Calu3 (cell line): ENCODE results near the gene NNT. TPM values are rescaled to one million over a fixed set of nuclear protein-coding genes. Genes with fewer than 3 reads are reported as not detected.

Experiments used
- BruUV-seq: library from RNA; stranded (reverse); fragments of 400-500 nt; replicated peaks from 2 replicates; lab custom pipeline; 2021; lab: Mats Ljungman, UMichigan
- CTCF ChIA-PET: fragments of 300-600 bp; sonication (Branson Sonifier 250); formaldehyde crosslinking; loops from one replicate; lab custom pipeline; 2022; ENCODE audit warnings: antibody characterized with exemption; lab: Charles Lee
- DNase-seq: peaks from one replicate; pipeline ENCODE4 v3.0.0; 2022
- H3K27ac Mint-ChIP-seq: one replicate; pipeline ENCODE4 v1.8.0; 2022; ENCODE audit warnings: mixed read lengths; ENCODE audit not compliant: unreplicated experiment
- H3K27me3 Mint-ChIP-seq: one replicate; pipeline ENCODE4 v1.8.0; 2022; ENCODE audit warnings: mixed read lengths; ENCODE audit not compliant: unreplicated experiment
- H3K36me3 Mint-ChIP-seq: one replicate; pipeline ENCODE4 v1.8.0; 2022; ENCODE audit warnings: mild to moderate bottlenecking, moderate library complexity, mixed read lengths; ENCODE audit not compliant: insufficient read depth, unreplicated experiment
- H3K4me1 Mint-ChIP-seq: one replicate; pipeline ENCODE4 v1.8.0; 2022; ENCODE audit warnings: mild to moderate bottlenecking, low read depth, mixed read lengths; ENCODE audit not compliant: unreplicated experiment
- H3K4me3 Mint-ChIP-seq: one replicate; pipeline ENCODE4 v1.8.0; 2022; ENCODE audit warnings: mild to moderate bottlenecking, low read depth, moderate library complexity, mixed read lengths; ENCODE audit not compliant: unreplicated experiment
- H3K9me3 Mint-ChIP-seq: one replicate; pipeline ENCODE4 v1.8.0; 2022; ENCODE audit warnings: low read depth, mixed read lengths; ENCODE audit not compliant: unreplicated experiment
- intact Hi-C: fragments of 100-400 bp; cut with micrococcal nuclease; formaldehyde crosslinking; loops from one replicate; pipeline ENCODE4 v1.10.0; 2022; ENCODE audit not compliant: unreplicated experiment
- total RNA-seq: library from RNA; stranded (reverse); gene quantifications from 2 replicates; pipeline ENCODE4 v1.2.3, GENCODE V29; 2022
- TF ChIP-seq, protein P1 (sequence below): fragments of 200-600 bp; IDR thresholded peaks from one replicate; pipeline ENCODE4 v1.8.0; 2022; ENCODE audit warnings: antibody characterized with exemption; ENCODE audit not compliant: unreplicated experiment

Gene NNT
- total RNA-seq, 1 experiment from 2014 or later: 72.4 TPM

DNA sequence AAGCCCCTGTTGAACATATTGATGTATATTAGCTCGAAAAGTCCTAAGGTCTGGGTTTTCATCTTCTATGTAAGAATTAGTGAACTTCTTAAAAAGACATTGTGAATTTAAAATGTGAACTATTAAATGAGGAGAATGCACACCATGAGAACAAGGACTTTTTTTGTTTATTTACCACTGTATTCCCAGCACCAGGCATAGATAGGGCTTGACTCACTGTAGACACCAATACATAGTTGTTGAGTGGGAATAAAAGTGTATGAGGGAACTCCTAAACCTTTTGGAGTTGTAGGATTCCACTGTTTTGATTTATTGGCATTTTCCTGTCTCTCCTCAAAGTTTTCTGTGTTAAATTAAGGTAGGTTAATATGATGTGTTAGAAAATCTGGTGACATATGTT is 40.3 kb downstream of the NNT start:
- DNase-seq: no peak
- Mint-ChIP-seq H3K4me1 (no peaks in the 10 kb centered on the region), H3K36me3 (no peaks in the 10 kb centered on the region), H3K4me3 (no peak overlapping the region), H3K9me3 (no peaks in the 10 kb centered on the region), H3K27me3 (no peaks in the 10 kb centered on the region), H3K27ac (no peak overlapping the region)
- intact Hi-C loops: no loop called here
- BruUV-seq: no TSS peak
- TF ChIP-seq, protein P1, sequence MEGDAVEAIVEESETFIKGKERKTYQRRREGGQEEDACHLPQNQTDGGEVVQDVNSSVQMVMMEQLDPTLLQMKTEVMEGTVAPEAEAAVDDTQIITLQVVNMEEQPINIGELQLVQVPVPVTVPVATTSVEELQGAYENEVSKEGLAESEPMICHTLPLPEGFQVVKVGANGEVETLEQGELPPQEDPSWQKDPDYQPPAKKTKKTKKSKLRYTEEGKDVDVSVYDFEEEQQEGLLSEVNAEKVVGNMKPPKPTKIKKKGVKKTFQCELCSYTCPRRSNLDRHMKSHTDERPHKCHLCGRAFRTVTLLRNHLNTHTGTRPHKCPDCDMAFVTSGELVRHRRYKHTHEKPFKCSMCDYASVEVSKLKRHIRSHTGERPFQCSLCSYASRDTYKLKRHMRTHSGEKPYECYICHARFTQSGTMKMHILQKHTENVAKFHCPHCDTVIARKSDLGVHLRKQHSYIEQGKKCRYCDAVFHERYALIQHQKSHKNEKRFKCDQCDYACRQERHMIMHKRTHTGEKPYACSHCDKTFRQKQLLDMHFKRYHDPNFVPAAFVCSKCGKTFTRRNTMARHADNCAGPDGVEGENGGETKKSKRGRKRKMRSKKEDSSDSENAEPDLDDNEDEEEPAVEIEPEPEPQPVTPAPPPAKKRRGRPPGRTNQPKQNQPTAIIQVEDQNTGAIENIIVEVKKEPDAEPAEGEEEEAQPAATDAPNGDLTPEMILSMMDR: no peak
- CTCF ChIA-PET: no interaction called here

DNA sequence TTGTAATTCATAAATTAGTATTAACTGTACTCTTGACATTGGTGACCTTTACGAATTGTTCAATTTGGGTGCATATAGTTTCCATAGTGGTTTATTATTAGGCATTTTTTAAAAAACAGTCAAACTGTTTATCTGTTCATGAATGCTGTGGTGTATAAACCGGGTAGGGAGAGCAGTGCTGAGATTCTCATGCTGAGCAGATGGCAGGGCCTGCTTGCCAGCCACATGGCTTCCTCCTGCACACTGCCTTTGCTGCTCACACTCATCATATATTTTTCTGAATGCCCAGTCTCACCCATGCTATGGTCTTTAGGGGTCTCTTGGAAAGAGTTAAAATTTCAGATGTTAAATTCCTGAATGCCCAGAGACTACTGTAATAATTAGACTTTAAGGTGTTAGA is 40.8 kb downstream of the NNT start:
- Mint-ChIP-seq H3K27me3 (no peaks in the 10 kb centered on the region), H3K9me3 (no peaks in the 10 kb centered on the region), H3K4me3 (no peak overlapping the region), H3K36me3 (no peaks in the 10 kb centered on the region), H3K4me1 (no peaks in the 10 kb centered on the region), H3K27ac (no peak overlapping the region)
- BruUV-seq: no TSS peak
- DNase-seq: no peak
- TF ChIP-seq, protein P1: no peak
- intact Hi-C loops: no loop called here
- CTCF ChIA-PET: no interaction called here

DNA sequence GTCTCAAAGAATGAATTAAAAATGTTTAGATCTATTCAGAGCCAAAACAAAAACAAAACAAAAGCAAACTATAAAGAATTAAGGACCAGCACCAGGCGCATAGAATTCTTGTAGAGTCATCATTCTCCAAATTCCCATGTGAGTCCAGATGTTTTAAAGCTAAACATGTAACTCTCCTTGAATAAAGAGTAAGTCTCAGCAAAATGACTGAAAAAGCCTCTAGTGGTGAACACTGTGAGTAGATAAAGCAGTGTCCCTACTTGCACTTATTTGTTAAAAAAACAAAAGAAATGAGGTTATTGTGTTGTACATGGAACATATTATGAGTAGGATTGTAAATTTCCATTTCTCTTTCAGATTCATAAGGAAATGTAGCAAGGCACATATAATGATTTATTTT is 44.0 kb downstream of the NNT start:
- intact Hi-C loops: no loop called here
- Mint-ChIP-seq H3K27ac (no peak overlapping the region), H3K9me3 (no peaks in the 10 kb centered on the region), H3K4me1 (no peaks in the 10 kb centered on the region), H3K4me3 (no peak overlapping the region), H3K27me3 (no peaks in the 10 kb centered on the region), H3K36me3 (no peaks in the 10 kb centered on the region)
- CTCF ChIA-PET: no interaction called here
- BruUV-seq: no TSS peak
- DNase-seq: no peak
- TF ChIP-seq, protein P1: no peak

DNA sequence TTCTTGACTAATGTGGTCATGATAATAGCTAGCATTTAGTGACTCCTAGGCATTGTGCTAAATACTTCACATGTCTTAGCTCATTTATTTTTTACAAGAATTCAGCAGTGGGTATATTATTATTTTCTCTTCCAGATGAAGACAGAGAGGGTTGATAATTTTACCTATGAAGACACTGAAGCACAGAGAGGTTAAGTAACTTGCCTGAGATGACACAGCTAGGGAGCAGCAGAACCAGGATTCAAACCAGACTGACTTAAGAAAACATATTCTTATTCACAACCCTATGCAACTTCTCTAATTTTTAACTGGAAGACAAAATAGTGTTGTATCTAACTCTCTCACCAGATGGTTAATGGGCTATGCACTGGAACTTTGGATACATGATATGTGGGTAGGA is 44.8 kb downstream of the NNT start:
- Mint-ChIP-seq H3K27me3 (no peaks in the 10 kb centered on the region), H3K4me1 (no peaks in the 10 kb centered on the region), H3K27ac (no peak overlapping the region), H3K9me3 (no peaks in the 10 kb centered on the region), H3K36me3 (peaks cover 3% of the 10 kb centered on the region), H3K4me3 (no peak overlapping the region)
- TF ChIP-seq, protein P1: no peak
- intact Hi-C loops: no loop called here
- CTCF ChIA-PET: no interaction called here
- no TSS peak for BruUV-seq
- no peak for DNase-seq
